Cardiac muscle cell (in vitro differentiated cells and primary cell): ENCODE results near the gene USP12. TPM values are rescaled to one million over a fixed set of nuclear protein-coding genes. Genes with fewer than 3 reads are reported as not detected.

Experiments used
- DNase-seq, 2 donors: peaks; one replicate each; pipeline versions ENCODE4 v3.0.0 to v3.0.0-alpha.2; 2010 to 2017; ENCODE audit warnings: low read depth in 1 of 2, low spot score in 1 of 2
- H3K27ac ChIP-seq: fragments of 200-600 bp; sonication (generic); 2 replicates; pipeline ENCODE4 v1.5.1; 2016
- H3K27me3 ChIP-seq: fragments of 200-600 bp; sonication (generic); 2 replicates; pipeline ENCODE4 v1.6.0; 2016; ENCODE audit warnings: control low read depth
- H3K36me3 ChIP-seq: fragments of 200-600 bp; sonication (generic); 2 replicates; pipeline ENCODE4 v1.5.1; 2016; ENCODE audit warnings: control low read depth
- H3K4me1 ChIP-seq: fragments of 200-600 bp; sonication (generic); 2 replicates; pipeline ENCODE4 v1.8.1; 2017; ENCODE audit warnings: low read depth, mild to moderate bottlenecking, mixed run types
- H3K4me3 ChIP-seq: fragments of 200-600 bp; sonication (generic); 2 replicates; pipeline ENCODE4 v1.5.1; 2016; ENCODE audit warnings: mild to moderate bottlenecking
- H3K9me3 ChIP-seq: fragments of 200-600 bp; sonication (generic); 2 replicates; pipeline ENCODE4 v1.5.1; 2017; ENCODE audit warnings: low read depth, mild to moderate bottlenecking, control low read depth
- polyA plus RNA-seq: library from polyadenylated mRNA; unstranded; fragments of >200 nt; fragmentation: Nextera tagmentation; extraction: Ambion mirVana; gene quantifications from 2 replicates; pipeline ENCODE4 v1.2.1, GENCODE V29; 2016
- total RNA-seq: library from RNA; depleted of rRNA; stranded (reverse); fragments of >200 nt; gene quantifications from 2 replicates; pipeline ENCODE4 v1.2.3, GENCODE V29; 2016
- TF ChIP-seq, protein P1 (sequence below): IDR thresholded peaks from 2 replicates; pipeline ENCODE4 v1.5.1; 2012; ENCODE audit warnings: low read depth, mild to moderate bottlenecking, low read length

The USP12 gene
- total and polyA plus RNA-seq, 2 experiments from 2014 or later, result 7.5 to 10.1 TPM

DNA sequence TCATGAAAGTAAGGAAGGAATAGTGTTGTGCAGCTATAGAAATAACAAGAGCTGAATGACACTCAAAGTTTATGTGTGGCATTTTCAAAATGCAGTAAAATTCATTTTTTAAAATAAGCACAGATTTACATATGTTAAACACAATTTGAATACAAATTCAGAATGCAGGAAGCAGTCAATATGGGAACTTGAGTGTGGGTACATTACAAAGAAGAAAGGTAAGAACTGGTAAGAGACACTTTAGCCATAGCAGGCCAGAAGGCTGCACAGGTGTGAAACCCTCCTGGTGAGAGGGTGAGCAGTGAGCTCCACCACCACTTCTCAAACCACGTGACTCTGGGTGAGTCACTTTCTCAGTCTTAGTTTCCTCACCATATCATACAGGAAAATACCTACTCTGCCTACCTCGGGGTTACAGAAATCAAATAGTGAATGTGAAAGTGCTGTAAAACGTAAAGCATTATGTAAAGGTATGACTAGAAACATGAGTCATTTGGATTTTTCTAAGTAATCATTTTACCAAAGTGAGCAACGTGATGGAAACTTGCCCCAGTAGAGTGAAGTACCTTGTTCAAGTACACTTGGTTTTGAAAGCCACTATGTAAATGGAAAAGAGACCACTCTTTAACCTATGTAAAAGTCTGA is 40.5 kb downstream of the USP12 start:
- TF ChIP-seq, protein P1, sequence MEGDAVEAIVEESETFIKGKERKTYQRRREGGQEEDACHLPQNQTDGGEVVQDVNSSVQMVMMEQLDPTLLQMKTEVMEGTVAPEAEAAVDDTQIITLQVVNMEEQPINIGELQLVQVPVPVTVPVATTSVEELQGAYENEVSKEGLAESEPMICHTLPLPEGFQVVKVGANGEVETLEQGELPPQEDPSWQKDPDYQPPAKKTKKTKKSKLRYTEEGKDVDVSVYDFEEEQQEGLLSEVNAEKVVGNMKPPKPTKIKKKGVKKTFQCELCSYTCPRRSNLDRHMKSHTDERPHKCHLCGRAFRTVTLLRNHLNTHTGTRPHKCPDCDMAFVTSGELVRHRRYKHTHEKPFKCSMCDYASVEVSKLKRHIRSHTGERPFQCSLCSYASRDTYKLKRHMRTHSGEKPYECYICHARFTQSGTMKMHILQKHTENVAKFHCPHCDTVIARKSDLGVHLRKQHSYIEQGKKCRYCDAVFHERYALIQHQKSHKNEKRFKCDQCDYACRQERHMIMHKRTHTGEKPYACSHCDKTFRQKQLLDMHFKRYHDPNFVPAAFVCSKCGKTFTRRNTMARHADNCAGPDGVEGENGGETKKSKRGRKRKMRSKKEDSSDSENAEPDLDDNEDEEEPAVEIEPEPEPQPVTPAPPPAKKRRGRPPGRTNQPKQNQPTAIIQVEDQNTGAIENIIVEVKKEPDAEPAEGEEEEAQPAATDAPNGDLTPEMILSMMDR, result no peak
- H3K27me3 ChIP-seq, result no peaks in the 10 kb centered on the region
- H3K27ac ChIP-seq, result no peak overlapping the region
- DNase-seq, result peak in 1 of 2 donors; percentile 47
- no peak overlapping the region for H3K4me3 ChIP-seq
- H3K4me1 ChIP-seq, result peaks cover 7% of the 10 kb centered on the region
- H3K9me3 ChIP-seq, result no peaks in the 10 kb centered on the region
- H3K36me3 ChIP-seq, result no peaks in the 10 kb centered on the region

DNA sequence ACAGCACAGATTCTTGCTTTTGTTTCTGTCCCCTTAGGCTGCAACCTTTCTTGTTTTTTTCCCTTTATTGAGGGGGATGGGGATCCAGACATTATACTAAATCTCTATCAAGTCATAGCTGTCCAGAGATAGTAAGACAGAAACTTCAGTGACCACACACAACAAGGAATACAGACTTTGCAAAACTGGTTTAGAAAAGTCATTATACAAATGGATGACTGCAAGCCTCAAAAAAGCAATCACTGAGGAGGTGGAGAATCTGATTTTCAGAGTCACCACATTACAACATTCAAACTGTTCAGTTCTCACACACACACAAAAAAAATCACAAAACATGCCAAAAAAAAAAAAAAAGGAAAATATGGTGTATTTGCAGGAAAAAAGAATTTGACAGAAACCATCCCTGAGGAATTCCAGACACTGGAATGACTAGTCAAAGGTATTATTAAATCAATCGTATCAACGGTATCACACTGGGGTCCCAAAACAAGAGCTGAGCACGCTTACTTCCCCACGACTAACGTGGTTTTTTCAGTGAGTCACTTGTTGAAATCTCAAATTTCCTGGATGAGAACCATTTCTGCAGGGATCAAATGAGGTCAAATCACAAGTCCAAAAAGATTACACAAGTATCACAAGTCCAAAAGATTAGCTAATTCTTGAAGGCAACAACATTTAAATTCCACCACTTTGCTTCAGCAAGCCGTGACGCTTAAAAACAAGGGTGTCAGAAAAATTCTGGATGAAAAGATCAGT is 41.2 kb downstream of the USP12 start:
- no peak overlapping the region for H3K4me3 ChIP-seq
- peak in 1 of 2 donors; percentile 76 for DNase-seq
- H3K27me3 ChIP-seq, result no peaks in the 10 kb centered on the region
- no peak overlapping the region for H3K27ac ChIP-seq
- TF ChIP-seq, protein P1, result no peak
- H3K36me3 ChIP-seq, result no peaks in the 10 kb centered on the region
- no peaks in the 10 kb centered on the region for H3K9me3 ChIP-seq
- H3K4me1 ChIP-seq, result peaks cover 7% of the 10 kb centered on the region

DNA sequence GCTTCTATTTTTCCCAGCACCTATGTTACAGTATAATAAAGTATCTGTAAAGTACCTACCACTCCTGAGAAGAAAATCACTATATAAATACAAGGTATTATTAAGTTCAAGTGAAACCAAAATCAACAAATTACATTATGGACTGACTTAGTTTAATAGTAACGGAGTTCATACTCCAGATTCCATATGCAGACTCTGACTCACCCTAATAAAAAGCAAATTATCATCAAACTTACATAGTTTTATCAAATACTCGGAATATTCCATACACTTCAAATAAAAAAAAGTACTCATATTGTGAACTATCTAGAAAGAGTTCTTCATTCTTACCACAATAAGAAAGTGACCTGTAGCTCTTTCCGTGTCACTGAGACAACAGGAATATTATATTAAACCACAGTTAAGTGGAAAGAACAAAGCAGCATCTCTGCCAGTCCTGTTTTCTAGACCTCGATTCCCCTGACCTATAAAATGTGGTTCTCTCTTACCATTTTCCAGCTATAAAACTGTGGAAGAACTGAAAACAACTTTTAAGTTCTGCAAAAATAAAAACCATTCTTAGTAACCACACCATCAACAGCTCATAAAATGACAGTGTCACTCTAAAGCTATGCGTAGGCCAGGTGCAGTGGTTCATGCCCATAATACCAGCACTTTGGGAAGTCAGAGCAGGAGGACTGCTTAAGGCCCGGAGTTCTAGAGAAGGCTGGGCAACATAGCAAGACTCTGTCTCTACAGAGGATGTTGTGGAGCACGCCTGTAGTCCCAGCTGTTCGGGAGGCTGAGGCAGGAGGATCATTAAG is 42.6 kb downstream of the USP12 start:
- DNase-seq, result no peak
- H3K36me3 ChIP-seq, result no peaks in the 10 kb centered on the region
- H3K4me1 ChIP-seq, result peaks cover 7% of the 10 kb centered on the region
- TF ChIP-seq, protein P1, result no peak
- H3K27me3 ChIP-seq, result no peaks in the 10 kb centered on the region
- H3K9me3 ChIP-seq, result no peaks in the 10 kb centered on the region
- no peak overlapping the region for H3K4me3 ChIP-seq
- H3K27ac ChIP-seq, result no peak overlapping the region

DNA sequence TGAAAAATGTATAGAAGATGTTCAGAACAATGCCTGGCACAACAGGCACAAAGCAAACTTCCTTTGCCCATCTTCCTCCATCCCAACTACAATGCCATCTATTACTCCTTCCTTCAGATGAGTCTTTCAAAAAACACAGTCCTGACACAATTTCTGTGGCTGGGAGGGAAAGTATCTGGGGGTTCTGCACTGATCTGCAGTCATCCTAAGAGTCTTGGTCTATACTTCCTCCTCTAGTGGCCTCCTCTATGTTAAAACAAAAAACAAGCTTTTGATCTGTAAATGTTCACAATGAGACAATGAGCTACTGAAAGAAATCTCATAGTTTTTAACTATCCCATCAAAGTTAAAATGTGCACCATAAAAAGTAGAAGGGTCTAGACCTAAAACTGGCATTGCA is 44.8 kb downstream of the USP12 start:
- Histone ChIP-seq H3K36me3 (no peaks in the 10 kb centered on the region), H3K27me3 (no peaks in the 10 kb centered on the region), H3K27ac (no peak overlapping the region), H3K4me3 (no peak overlapping the region), H3K9me3 (no peaks in the 10 kb centered on the region), H3K4me1 (peaks cover 7% of the 10 kb centered on the region)
- TF ChIP-seq, protein P1, result no peak
- DNase-seq, result no peak

DNA sequence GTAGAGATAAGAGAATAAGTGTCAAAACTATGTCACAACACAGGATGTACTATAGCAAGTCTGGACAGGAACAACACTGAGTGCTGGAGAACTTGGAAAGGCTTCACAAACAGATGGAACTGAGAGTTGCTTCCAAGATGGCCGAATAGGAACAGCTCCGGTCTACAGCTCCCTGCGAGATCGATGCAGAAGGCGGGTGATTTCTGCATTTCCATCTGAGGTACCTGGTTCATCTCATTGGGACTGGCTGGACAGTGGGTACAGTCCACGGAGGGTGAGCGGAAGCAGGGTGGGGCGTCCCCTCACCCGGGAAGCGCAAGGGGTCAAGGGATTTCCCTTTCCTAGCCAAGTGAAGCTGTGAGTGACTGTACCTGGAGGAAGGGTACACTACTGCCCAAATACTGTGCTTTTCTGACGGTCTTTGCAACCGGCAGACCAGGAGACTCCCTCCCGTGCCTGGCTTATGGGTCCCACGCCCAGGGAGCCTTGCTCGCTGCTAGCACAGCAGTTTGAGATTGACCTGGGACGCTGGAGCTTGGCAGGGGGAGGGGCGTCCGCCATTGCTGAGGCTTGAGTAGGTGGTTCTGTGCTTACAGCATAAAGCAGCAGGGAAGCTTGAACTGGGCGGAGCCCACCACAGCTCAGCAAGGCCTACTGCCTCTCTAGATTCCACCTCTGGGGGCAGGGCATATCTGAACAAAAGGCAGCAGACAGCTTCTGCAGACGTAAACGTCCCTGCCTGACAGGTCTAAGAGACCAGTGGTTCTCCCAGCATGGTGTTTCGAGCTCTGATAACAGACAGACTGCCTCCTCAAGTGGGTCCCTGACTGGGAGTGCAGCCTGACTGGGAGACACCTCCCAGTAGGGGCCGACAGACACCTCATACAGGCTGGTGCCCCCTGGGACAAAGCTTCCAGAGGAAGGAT is 46.0 kb downstream of the USP12 start:
- DNase-seq, result peak in 1 of 2 donors; percentile 76
- Histone ChIP-seq H3K36me3 (no peaks in the 10 kb centered on the region), H3K9me3 (no peaks in the 10 kb centered on the region), H3K27ac (peak overlapping the region; percentile 26), H3K27me3 (no peaks in the 10 kb centered on the region), H3K4me1 (peaks cover 12% of the 10 kb centered on the region), H3K4me3 (no peak overlapping the region)
- TF ChIP-seq, protein P1, result no peak
